ENCODE results near the gene ULK4.
"Not testable (repeated sequence)": the region's sequence is repeated elsewhere in the genome, so short reads cannot be mapped to it uniquely, and the experiment has no call there.

Gene ULK4

DNA sequence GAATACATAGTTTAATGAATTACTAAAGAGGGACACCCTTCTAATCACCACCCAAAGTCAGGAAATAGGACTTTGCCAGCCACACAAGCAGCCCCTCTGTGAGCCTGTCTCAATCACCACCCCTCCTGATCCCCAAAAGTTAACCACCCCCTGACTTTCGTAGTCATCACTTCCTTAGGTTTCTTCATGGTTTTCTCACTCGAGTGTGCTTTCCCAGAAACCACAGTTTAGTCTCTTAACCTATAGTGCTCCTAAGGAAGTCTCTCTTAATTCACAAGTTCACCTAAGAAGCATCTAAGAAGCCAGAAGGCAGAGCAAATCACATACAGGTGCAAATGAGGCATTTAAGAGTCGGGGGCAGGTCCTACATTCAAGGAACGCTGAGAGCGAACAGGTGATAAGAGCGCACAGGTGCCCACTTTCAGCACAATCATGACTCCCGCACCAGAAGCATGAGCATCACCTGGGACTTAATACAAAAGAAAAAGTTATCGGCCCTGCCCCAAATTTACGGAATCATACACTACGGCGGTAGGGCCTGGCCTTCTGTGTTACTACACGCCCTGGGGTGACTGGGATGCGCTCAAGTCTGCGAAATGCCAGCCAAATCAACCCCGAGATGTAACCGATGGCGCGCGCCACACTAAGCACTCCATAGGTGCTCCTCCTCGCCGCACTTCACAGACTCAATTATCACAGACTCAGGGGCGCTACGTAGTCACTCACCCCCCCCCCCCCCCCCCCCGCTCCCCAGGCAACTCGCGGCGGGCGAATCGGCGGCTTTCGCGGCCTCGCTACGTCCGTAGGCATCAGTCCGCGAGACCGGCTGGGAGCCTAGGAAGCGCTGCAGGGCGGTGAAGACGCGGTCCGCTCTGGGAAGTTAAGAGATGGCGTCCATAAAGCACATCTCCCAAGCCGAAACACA, 815 bp downstream of the ULK4 start:
- in situ Hi-C loops (cut with MboI; ENCODE audit: low sequenced_read_pairs), result no loop called here

DNA sequence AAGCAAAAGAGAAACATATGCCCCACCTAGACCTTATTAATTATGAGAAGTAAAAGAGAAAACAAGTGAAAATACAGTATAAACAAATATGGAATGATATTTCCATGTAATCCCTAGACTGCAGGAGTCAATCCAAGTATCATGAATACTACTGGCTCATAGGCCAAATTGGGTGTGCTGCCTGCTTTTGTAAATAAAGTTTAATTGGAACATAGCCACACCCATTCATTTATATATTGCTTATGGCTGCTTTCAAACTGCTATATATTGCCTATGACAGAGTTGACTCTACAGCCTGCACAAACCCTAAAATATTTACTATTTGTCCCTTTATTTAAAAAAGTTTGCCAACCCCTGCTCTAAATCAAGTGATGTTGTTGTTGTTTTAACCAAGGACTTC, 5.3 kb downstream of the ULK4 start:
- in situ Hi-C loops (cut with MboI; ENCODE audit: low sequenced_read_pairs), result no loop called here

DNA sequence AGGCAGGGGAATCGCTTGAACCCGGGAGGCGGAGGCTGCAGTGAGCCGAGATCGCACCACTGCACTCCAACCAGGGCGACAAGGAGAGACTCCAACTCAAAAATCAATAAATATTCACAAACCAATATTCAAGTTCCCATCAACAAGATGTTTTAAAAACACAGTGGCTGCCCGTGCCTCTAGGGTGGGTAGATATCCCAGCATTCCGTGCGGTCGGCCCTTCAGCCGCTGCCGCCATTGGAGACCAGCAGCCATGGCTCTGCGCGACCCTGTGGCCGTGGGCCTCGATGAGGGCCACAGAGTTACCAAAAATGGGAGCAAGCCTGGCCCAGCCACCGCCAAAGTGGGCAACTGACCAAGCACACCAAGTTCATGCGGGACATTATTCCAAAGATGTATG, 6.7 kb downstream of the ULK4 start:
- in situ Hi-C loops (cut with MboI; ENCODE audit: low sequenced_read_pairs), result no loop called here

DNA sequence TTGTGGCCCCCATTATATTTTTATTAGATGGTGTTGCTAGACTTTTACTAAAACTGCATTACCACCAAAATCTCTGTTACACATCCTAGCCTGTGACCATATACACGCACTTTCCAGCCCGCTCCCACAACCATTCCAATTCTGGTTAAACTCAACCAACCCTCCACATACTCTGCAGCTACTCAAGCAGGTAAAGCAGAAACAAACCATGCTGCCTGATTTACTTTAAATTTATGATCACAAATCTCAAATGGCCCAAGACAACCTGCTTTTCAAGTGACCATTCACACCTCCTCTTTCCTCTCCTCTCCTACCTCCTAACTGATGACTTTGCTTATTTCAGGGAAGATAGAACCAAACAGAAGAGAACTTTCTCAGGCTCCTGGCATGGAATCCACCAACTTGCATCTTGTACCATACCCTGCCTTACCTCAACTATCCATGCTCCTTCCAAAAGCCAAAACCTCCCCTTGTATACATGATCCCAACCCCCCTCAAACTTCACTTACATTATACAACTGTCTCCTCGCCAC, 18.5 kb downstream of the ULK4 start:
- in situ Hi-C loops (cut with MboI; ENCODE audit: low sequenced_read_pairs), result no loop called here

DNA sequence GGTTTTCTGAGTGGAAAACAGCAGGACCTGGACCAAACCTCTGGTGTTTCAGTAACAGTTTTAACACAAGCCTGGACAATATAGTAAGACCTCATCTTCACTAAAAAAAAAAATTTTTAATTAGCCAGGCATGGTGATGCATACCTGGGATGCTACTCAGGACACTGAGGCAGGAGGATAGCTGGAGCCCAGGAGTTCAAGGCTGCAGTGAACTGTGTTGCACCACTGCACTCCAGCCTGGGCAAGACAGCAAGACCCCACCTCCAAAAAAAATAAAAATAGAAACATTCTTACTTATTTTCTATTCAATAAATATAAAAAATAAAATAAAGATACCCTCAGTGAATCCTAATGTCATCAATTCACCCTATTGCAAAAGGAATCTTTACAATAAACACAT, 21.5 kb downstream of the ULK4 start:
- in situ Hi-C loops (cut with MboI; ENCODE audit: low sequenced_read_pairs), result no loop called here

DNA sequence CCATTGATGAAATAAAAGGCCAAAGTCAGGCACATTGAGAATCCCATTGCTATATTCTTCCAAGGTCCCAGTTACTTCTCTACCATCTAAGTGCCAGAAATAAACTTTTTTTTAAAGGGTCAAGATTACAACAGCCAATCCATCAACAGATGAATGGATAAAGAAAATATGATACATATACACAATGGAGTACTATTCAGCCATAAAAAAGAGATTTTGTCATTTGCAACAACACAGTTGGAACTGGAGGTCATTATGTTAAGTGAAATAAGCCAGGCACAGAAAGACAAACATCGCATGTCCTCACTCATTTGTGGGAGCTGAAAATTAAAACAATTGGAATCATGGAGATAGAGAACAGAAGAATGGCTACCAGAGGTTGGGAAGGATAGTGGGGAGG, 25.5 kb downstream of the ULK4 start:
- in situ Hi-C loops (cut with MboI; ENCODE audit: low sequenced_read_pairs), result no loop called here

DNA sequence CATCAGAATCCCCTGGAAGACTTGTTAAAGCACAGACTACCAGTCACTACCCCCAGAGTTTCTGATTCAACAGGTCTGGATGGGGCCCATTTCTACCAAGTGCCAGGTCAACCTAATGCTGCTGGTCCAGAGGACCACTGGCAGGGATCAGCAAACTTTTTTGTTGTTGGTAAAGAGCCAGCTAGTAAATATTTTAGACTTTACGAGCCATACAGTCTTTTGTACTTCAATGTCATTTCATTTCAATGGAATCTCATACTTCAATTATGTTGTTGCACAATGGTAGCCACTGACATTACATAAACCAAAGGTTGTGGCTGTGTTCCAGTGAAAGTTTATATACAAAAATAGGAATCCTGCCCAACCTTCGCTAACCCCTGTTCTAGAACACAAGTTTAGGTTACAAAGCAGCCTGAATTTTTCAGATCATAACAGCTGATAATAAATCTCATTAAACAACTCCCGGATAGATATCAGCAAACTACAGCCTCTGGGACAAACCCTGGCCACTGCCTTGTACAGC, 28.7 kb downstream of the ULK4 start:
- in situ Hi-C loops (cut with MboI; ENCODE audit: low sequenced_read_pairs), result no loop called here

DNA sequence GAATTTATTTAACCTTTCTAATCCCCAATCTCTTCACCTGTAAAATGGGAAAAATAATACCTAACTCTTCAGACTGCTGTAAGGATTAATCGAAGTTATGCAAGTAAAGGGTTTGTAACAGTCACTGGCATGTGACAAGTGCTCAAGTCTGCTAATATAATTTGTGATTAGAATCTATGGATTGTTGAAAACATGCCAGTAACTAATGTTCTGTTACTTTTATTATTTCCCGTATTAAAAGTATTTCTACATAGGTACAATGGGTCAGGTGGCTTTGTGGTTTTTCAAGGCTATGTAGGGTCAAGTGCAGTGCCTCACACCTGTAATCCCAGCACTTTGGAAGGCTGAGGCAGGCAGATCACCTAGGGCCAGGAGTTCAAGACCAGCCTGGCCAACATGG, 29.4 kb downstream of the ULK4 start:
- in situ Hi-C loops (cut with MboI; ENCODE audit: low sequenced_read_pairs), result no loop called here

DNA sequence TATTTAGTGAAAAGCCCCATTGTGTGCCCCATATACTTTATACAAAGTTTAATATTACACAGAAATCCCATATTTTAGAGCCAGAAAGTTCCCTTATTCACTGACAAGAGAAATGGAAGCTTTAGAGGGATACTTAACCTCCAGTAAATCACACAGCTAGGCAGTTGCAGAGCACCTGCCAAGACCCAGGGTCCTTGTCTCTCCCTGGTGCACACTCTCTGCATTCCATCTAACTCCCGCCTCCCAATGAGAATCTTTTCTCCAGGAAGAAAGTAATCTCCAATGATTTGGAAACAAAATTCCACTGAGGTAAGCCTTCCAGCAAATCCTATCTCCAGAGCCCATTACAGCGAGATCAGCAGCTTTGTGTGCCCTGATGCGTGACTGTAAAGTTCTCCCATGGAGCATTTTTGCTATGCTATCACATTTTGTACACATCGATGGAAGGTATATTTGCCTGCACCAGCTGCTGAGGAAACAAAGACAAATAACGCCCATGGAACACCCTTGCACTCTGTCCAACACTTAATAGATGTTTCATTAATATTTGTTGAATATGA, 41.4 kb downstream of the ULK4 start:
- in situ Hi-C loops (cut with MboI; ENCODE audit: low sequenced_read_pairs), result no loop called here

DNA sequence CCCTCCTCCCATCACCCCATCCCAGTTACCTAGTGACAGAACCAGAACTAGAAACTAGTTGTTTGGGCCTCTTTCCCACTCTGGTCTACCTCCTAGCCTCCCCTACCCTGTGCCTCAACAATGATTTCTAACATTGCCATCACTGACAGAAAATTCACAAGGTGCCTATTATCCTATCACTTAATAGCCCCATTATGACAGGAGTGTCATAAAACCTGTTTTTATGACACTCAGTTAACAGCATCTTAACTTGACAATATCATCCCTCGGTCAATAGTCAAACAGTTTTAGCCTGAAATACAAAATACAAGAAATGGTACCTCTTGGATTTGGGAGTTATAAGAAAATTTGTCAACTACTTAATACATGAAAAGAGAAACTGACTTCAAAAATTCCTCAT, 46.5 kb downstream of the ULK4 start:
- in situ Hi-C loops (cut with MboI; ENCODE audit: low sequenced_read_pairs), result no loop called here

DNA sequence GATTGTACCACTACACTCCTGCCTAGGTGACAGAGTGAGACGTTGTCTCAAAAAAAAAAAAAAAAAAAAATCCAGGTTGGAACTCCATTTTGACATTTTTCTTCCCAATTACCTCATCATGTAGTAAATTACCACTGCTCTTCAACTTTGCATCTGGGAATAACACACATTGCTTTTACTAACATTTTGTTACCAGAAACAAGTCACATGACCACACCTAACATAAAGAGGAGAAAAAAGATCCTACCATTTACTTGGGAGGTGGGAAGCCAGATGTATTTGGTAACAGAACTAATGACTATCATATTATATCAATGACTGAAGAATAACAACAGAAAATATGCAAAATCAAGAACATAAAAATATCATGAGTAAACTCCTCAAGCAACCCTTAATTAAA, 49.6 kb downstream of the ULK4 start:
- in situ Hi-C loops (cut with MboI; ENCODE audit: low sequenced_read_pairs), result no loop called here

DNA sequence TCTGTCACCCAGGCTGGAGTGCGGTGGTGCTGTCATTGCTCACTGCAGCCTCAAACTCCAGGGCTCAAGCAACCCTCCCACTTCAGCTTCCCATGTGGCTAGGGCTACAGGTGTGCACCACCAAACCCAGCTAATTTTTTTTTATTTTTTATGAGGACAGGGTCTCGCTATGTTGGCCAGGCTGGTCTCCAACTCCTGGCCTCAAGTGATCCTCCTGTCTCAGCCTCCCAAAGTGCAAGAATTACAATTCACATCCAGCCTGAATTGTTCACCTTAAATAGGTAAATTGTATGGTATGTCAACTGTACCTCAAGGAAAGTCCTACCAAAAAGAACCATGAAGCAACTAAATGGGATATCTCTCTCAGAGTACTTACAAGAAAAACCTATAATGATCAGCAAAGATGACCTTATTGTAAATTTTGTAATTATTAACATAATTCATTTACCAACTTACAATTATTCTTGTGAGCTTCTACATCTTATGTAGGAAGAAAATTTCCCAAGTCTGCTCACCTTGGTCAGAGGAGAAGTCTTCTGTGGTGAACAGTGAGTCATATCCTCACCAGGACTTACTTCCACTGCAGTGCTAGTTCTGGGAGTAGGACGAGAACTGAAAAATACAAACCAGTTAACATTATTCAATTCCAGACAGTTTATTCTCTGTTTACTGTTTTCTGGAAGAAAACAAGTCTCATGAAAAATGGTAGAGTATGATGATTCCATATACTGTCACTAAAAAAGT, 54.4 kb downstream of the ULK4 start:
- in situ Hi-C loops (cut with MboI; ENCODE audit: low sequenced_read_pairs), result no loop called here

DNA sequence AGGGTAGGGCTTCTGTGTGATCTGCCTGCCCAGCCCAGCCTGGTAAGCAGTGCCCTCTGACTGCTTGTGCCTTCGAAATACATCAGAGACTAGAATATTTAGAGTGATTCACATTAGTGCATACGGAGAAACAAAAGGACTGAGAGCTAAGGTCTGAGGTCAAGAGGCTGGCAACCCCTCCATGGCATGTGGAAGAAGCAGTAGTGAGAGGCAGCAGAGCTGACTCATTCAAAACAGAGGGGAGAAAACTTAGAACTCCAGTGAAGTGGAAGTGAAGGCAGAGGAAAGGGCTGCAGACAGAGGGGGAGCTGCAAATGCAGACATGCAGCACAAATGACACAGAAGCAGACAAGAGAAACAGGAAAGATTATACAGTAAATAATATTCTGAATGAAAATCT, 61.6 kb downstream of the ULK4 start:
- in situ Hi-C loops (cut with MboI; ENCODE audit: low sequenced_read_pairs), result no loop called here

DNA sequence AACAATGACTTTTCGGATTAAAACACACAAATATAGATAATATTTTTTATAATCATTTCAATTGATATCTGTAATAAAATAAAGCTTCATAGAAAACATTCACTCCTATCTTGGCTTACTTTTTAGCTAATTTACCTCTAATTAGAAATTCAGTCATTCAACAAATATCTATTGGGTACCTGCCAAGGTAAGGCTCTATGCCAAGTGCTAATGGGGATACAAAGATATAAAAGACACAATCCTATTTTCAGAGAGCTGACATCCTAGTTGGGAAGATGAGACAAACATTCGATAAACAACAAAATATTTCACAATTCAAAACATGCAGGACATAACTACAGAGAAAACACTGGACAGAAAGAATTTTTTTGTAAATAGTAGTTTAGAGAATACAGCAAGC, 63.3 kb downstream of the ULK4 start:
- in situ Hi-C loops (cut with MboI; ENCODE audit: low sequenced_read_pairs), result no loop called here

DNA sequence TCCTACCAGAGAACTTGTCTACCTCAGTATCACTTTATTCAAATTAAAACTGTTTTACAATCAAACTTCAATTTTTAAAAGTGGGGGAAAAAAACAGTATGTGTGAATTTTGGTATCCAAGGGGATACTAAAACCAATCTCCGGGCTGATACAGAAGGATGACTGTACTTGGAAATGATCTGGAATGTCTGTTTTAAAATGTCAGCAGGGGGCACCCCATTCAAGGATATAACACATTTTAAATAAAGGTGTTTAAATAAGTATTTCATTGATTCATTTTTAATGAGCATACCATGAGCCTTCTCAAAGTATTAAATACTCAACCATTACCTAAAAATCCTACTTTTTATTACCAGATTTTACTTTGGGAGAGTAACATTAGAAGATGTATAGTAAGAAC, 67.9 kb downstream of the ULK4 start:
- in situ Hi-C loops (cut with MboI; ENCODE audit: low sequenced_read_pairs), result no loop called here

DNA sequence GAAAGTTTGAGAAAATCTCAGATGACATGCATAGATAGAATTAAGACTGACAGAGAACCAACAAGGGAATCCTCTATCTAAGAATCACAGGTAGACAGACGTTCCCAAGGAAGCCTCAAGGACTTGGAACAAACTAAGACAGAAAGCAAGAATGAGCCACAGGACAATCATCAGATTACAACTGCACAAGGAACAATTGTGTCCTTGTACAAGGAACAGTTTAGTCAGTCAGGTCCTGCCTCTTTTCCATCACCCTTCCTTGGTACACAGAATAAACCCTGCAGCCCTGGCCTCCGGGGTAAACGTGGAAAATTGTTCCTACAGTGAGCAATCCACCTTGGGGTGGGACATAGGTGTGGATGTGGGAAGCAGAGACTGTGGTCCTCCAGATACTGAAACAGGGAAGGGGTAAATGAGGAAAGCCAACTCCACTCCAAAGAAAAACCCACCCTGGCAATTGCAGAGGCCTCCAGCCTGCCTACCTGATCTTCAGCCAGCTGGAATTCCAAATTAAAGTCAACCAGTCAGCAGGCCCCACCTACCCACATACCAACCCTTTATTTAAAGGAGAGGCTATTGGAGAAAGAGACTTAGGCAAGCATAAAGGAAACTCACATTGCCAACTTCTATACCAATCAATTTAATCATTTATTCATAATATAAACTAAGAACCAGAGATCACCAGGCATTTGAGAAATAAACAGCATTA, 73.4 kb downstream of the ULK4 start:
- in situ Hi-C loops (cut with MboI; ENCODE audit: low sequenced_read_pairs), result no loop called here

DNA sequence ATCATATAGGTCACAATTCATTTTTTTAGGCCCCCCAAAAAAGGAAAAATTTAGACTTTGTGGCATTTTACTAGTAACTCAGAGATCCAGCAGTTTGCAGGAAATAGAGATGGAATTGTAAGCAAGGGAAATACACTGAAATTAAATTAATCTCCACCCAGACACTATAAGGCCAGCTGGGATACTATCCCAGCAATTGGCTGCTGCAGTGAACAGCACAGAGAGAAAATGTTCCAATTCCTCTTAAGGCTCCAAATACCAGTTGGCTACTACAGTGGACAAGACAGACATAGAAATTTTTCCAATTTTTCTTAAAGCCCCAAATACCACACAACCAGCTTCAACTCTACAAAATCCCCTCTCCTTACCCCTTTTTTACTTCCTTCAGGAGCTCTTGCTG, 78.9 kb downstream of the ULK4 start:
- in situ Hi-C loops (cut with MboI; ENCODE audit: low sequenced_read_pairs), result no loop called here

DNA sequence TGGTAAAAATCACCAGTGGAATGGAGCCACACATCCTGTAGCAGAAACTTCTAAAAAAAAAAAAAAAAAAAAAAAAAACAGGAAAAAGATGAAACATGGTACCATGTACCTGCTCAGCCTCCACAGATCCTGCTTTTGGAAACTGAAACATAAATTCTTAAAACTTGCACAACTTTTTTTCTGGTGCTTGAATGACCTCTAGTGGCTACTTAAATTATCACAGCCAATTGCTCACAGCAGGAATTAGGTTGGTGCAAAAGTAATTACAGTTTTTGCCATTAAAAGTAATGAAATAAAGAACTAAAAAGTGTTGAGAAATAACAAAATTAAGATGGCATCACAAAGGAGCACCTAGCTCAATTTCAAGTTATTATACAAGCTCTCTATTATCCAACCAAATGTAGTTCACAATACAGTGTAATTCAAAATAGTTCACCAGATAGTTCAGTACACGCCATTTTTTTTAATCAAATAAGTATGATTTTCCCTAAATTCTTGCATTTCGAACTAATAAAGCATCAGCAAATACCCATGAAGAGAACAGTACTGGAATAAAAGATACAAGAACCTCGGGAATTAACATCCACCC, 80.6 kb downstream of the ULK4 start:
- in situ Hi-C loops (cut with MboI; ENCODE audit: low sequenced_read_pairs), result no loop called here

DNA sequence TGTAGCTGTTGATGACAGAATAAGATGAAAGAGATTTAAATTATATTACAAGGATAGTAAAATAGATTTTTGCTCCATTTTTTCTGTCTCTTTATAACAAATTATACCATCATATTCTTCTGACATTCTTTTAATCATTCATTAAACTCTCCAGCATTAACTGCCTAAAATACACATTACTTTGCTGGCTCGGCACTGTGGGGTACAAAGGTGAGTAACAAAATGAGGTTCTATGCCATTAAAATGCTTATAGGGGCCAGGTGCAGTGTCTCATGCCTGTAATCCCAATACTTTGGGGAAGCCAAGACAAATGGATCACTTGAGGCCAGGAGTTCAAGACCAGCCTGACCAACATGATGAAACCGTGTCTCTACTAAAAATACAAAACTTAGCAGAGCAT, 81.5 kb downstream of the ULK4 start:
- in situ Hi-C loops (cut with MboI; ENCODE audit: low sequenced_read_pairs), result no loop called here

DNA sequence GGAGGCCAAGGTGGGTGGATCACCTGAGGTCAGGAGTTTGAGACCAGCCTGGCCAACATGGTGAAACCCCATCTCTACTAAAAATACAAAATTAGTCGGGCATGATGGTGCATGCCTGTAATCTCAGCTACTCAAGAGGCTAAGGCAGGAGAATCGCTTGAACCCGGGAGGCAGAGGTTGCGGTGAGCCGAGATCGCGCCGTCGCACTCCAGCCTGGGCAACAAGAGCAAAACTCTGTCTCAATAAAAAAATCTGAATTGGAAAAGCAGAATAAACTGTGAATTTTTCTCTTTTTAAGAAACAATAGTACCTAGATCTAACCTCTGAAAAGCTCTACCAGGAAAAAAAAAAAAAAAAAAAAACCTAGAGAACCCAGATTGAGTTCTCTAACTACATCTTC, 84.2 kb downstream of the ULK4 start:
- in situ Hi-C loops (cut with MboI; ENCODE audit: low sequenced_read_pairs), result not testable (repeated sequence)

DNA sequence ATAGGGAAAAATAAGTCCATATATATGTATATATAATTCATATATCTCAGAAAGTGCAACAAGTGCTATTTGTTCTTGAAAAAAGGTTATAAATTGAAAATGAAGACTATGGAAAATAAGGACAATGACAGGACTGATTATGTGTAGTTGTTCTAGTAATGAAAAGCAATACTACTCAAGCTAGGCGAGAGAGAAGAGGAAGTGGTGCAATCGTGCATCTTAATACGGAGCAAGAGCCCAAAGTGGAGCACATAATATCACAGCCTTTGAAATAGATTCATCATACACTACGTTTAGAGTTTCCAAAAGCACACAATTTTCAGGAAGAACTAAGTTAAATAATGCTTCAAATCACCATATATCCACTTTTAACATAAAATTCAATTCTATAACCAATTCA, 87.9 kb downstream of the ULK4 start:
- in situ Hi-C loops (cut with MboI; ENCODE audit: low sequenced_read_pairs), result no loop called here

Data from hTERT RPE-1 (cell line).